ENCODE measurements around the gene PLCG1.
"Not testable (repeated sequence)": the region's sequence is repeated elsewhere in the genome, so short reads cannot be mapped to it uniquely, and the experiment has no call there.

PLCG1 gene

DNA sequence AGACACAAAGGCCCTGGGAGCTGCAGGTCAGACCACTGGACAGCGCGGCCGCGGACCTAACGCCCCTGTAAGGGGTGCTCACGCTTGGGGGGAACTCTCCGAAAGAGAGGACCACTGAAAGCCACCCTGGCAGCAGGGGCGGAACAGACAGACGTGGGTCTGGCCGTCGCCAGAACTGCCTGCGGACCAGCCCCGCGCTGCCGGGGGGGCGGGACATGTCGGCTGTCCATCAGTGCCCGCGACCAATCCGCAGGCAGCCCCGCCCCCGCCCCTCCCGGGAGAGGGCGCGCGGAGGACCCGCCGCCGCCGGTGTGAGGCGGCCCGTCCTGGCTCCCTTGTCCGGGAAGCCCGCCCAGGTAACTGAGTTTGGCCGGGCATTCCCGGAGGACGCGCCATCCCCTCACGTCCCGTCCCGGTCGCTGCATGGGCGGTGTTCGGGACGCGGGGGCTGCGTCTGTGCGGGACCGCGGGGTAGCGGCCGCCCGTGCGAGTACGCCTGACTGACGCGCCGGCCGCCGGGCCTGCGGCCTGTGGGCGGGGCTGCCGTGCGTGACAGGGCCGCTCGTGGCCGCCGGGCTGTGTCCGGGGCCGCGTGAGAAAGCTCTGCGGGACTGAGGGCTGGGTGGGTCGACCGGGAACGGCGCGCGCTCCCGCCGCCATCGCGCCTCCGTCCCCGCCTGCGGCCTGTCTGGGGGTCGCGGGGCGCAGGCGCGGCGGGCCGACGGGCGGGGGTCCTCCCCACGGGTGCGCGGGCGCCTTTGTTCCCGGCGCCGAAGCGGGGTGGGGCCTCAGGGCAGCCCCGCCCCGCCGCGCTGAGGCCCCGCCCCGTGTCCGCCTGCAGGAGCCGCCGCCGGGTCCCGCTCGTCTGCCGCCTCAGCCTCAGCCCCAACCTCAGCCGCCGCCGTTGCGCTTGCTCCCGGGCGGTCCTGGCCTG lies at the start of gene PLCG1:
PLCG1 (plus strand) TSS at position 864 of the 934 bp plus-strand sequence. CDS start 99 bp downstream, outside the sequence.
- peak; percentile 94 for DNase-seq (ENCODE audit: low spot score)

DNA sequence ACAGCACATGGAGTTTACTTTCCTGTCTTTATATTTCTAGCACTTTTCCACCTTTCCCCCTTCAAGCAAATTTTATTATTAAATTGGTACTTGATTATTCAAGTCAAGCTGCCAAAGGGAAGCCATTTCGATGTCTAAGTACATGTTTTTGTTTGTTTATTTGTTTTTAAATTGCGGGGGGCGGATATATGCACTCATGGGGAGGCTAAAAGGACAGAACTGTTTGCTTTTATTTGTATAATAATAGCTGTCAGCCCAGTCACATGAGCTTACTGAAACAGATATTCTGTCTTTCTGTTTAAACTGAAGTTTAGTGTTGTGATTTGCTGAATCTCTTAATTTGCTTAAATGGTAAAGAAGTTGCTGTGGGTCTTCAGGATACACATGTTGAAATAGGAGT lies 49.6 kb upstream of the PLCG1 start:
- no peak for DNase-seq (ENCODE audit: low spot score)

- no peak for DNase-seq (ENCODE audit: low spot score)
Measured at GRCh38 chr20:41089555-41089954, 47.8 kb upstream of the PLCG1 start.

GRCh38 chr20:41091927-41092326 lies 45.4 kb upstream of the PLCG1 start:
- no peak for DNase-seq (ENCODE audit: low spot score)

- no peak for DNase-seq (ENCODE audit: low spot score)
Measured at GRCh38 chr20:41094353-41095055, 42.8 kb upstream of the PLCG1 start.

DNA sequence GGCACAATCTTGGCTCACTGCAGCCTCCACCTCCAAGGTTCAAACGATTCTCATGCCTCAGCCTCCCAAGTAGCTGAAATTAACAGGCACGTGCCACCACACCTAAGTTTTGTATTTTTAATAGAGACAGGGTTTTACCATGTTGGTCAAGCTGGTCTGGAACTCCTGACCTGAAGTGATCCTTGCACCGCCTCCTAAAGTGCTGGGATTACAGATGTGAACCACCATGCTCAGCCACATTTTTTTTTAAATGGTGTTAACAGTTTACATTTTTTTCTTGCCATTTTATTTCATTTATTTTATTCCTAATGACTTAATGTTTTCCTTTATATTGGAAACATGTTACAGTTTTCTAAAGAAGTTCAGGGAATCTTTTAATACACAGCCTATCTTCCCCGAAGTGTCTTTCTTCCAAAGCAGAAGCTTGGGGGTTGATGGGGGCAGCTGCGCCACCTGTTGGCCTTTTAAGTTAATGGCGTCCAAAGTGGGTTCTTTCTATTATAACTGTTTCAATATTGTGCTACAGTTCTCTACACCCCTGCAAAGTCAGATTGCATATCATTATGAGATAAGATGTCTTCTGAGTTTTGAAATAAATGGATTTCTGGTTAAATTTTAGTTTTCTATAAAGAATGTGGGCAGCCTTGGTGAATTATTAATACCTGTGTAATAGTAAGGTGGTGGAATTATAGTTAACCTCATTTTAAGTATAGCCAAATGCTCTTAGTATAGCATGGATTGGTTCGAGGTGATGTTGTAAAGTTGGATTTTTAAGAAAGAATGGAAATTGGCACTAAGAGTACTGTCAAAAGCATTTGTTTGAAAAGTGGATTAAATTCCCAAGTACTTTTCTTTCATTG lies 42.0 kb upstream of the PLCG1 start:
- peak; percentile 78 for DNase-seq (ENCODE audit: low spot score)

GRCh38 chr20:41098703-41099250 lies 38.6 kb upstream of the PLCG1 start:
- DNase-seq (ENCODE audit: low spot score) = no peak

DNA sequence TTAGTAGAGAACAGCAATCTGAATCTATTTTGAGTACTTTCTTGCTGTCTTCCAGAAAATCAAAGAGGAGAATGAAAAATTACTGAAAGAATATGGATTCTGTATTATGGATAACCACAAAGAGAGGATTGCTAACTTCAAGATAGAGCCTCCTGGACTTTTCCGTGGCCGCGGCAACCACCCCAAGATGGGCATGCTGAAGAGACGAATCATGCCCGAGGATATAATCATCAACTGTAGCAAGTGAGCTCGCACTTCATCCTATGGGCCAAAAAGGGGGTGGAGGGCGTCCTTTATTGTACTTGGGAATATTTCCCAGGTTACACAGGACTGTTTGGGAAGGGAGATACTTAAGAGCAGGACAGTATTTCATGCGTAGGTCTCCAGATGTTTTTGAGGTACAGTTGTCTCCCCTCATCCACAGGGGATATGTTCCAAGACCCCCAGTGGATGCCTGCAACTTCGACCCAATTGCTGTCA lies 37.3 kb upstream of the PLCG1 start:
- DNase-seq (ENCODE audit: low spot score) = no peak

- no peak for DNase-seq (ENCODE audit: low spot score)
Measured at GRCh38 chr20:41101660-41102059, 35.7 kb upstream of the PLCG1 start.

DNA sequence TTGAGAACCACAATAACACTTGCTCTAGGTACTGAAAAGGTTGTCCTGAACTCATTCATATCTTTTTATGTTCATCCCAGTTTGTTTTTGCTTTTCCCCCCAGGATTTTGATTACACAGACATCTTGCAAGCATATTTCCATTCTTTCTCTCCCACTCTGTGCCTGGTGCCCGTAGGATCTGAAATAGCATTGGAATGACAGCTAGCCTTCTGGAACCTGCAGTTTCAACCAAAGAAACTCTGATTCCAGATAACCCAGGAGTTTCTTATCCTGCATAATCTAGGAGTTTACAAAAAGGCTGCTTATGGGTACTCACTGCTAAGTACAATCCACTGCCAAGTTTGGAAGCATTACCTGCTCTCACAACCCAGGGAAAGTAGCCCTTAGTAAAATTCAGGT lies 28.8 kb upstream of the PLCG1 start:
- DNase-seq (ENCODE audit: low spot score) = no peak

DNA sequence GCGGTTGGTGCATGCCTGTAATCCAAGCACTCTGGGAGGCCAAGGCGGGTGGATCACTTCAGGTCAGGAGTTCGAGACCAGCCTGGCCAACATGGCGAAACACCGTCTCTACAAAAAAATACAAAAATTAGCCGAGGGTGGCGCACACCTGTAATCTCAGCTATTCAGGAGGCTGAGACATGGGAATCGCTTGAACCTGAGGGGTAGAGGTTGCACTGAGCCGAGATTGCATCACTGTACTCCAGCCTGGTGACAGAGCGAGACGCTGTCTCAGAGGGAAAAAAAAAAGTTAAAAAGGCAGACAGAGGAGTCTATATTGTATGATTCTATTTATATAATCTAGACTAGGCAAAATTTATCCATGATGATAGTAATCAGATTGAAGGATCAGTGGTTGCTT lies 27.3 kb upstream of the PLCG1 start:
- DNase-seq (ENCODE audit: low spot score) = no peak

DNA sequence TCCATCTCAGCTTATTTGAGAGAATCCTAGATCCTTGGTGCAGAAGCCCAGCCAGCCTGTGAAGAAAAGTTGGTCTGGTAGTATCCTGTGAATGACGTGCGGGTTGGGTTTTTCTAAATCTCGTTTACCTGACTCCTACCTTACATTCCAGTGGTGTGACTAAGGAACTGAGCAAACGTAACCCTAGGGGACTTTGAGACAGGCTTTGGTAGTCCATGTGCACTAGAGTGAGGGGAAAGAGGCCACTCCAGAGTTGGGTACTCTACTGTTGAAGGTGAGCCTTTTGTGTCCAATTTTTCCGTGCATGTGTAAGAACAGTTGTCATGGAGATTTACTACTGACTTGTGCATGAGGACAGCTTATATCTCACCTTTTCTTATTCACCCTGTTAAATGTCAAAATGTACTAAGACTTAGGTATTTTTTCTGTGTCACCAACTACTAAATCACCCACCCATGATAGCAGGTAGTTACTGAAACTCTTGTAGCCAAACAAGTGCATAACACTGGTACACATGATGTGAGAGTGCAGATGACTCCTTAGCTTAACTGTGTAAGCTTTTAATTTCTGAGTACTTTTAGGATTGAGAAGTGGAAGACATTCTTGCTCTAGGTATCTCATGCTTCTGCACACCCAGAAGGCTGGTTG lies 26.3 kb upstream of the PLCG1 start:
- DNase-seq (ENCODE audit: low spot score) = no peak

GRCh38 chr20:41111578-41111951 lies 25.8 kb upstream of the PLCG1 start:
- no peak for DNase-seq (ENCODE audit: low spot score)

DNA sequence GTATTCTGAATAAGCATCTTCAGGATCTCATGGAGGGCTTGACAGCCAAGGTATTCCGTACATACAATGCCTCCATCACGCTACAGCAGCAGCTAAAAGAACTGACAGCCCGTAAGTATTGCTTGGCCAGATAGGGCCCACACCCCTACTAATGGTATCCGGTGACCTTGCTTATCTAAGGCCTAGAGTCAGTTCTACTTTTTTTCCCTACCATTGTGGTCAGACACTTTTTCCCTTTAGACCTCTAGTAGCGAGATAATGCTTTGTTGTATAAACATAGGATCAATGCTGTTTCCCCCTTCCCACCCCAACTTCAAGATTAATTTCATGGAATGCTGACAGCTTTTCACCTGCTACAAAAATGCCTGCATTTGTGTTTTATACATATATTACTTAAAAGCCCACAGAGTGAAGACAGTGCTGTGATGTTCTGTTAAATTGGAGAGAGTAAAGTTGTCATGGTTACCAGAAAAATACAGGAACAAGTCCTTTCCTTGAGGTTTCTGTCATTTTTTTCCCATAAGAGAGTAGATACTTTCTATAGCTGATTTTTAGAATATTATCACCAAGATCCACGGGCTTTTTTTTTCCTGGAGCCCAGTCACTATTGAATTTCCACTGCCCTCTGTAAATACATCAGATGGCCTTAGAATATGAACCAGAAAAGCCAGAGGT lies 20.9 kb upstream of the PLCG1 start:
- no peak for DNase-seq (ENCODE audit: low spot score)

GRCh38 chr20:41118159-41118558 lies 19.2 kb upstream of the PLCG1 start:
- not testable (repeated sequence) for DNase-seq (ENCODE audit: low spot score)

- no peak for DNase-seq (ENCODE audit: low spot score)
Measured at GRCh38 chr20:41118632-41119031, 18.7 kb upstream of the PLCG1 start.

- peak; percentile 75 for DNase-seq (ENCODE audit: low spot score)
Measured at GRCh38 chr20:41119614-41120561, 17.5 kb upstream of the PLCG1 start.

DNA sequence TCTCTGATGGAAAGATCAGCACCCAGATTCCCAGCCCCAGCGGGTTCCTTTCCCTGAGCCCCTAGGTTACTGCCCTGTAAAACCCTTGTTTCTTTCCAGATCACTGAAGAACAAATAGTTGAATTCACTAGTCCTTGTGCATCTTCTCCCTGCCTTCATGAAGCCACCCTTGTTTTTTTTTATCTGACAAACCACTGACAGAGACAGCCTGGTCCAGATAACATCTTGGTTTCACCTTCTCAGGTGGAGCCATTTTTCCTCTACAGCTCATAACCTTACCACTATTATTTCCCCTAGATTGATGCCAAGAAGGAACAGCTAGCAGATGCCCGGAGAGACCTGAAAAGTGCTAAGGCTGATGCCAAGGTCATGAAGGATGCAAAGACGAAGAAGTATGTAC lies 15.9 kb upstream of the PLCG1 start:
- DNase-seq (ENCODE audit: low spot score) = no peak

GRCh38 chr20:41123631-41124030 lies 13.7 kb upstream of the PLCG1 start:
- no peak for DNase-seq (ENCODE audit: low spot score)

All from Ammon's horn (tissue), 1 donor.